Amygdala (tissue), 56 donors: ENCODE results near the gene UBASH3B.
"Not testable (repeated sequence)": the region's sequence is repeated elsewhere in the genome, so short reads cannot be mapped to it uniquely, and the experiment has no call there.

Experiments used
- DNase-seq, 56 donors: peaks; one replicate each; lab custom pipeline; 2025; lab: John Stamatoyannopoulos, UW

UBASH3B gene

GRCh38 chr11:122802876-122803275, 147.4 kb downstream of the UBASH3B start:
- no peak for DNase-seq

- no peak for DNase-seq
These were observed 147.8 kb downstream of the UBASH3B start for GRCh38 chr11:122803306-122803705.

- DNase-seq = no peak
These were observed 148.2 kb downstream of the UBASH3B start for GRCh38 chr11:122803716-122804115.

- no peak for DNase-seq
These were observed 148.6 kb downstream of the UBASH3B start for GRCh38 chr11:122804161-122804560.

- no peak for DNase-seq
These were observed 149.3 kb downstream of the UBASH3B start for GRCh38 chr11:122804796-122805195.

- DNase-seq = no peak
These were observed 152.4 kb downstream of the UBASH3B start for GRCh38 chr11:122807731-122808477.

GRCh38 chr11:122808478-122808869, 153.0 kb downstream of the UBASH3B start:
- DNase-seq = no peak

- DNase-seq = no peak
These were observed 154.3 kb downstream of the UBASH3B start for GRCh38 chr11:122809866-122810265.

- no peak for DNase-seq
These were observed 156.2 kb downstream of the UBASH3B start for GRCh38 chr11:122811721-122812120.

GRCh38 chr11:122812638-122813037, 157.1 kb downstream of the UBASH3B start:
- DNase-seq = no peak

- no peak for DNase-seq
These were observed 157.8 kb downstream of the UBASH3B start for GRCh38 chr11:122813176-122813893.

GRCh38 chr11:122813894-122814270, 158.4 kb downstream of the UBASH3B start:
- no peak for DNase-seq

GRCh38 chr11:122814401-122814800, 158.9 kb downstream of the UBASH3B start:
- DNase-seq = no peak

GRCh38 chr11:122815900-122816299, 160.4 kb downstream of the UBASH3B start:
- no peak for DNase-seq

GRCh38 chr11:122816761-122817520, 161.4 kb downstream of the UBASH3B start:
- DNase-seq = peak in 1 of 56 donors; percentile 6

- DNase-seq = no peak
These were observed 164.6 kb downstream of the UBASH3B start for GRCh38 chr11:122820158-122820557.

- no peak for DNase-seq
These were observed 165.6 kb downstream of the UBASH3B start for GRCh38 chr11:122821169-122821568.

GRCh38 chr11:122822241-122822640, 166.7 kb downstream of the UBASH3B start:
- no peak for DNase-seq

- no peak for DNase-seq
These were observed 168.0 kb downstream of the UBASH3B start for GRCh38 chr11:122823564-122823963.

GRCh38 chr11:122829371-122829770, 173.8 kb downstream of the UBASH3B start:
- DNase-seq = not testable (repeated sequence)

GRCh38 chr11:122832297-122832696, 176.8 kb downstream of the UBASH3B start:
- DNase-seq = not testable (repeated sequence)
